HEK293 (cell line): Measurements from ENCODE around the gene PCP4.

ENCODE experiments used
- CTCF ChIA-PET: fragments of 350-600 bp; formaldehyde crosslinking; extraction: SDS; loops from one replicate; lab custom pipeline; 2021; ENCODE audit warnings: antibody characterized with exemption; lab: Yijun Ruan, JAX
- POLR2A ChIA-PET: fragments of 300-600 bp; formaldehyde crosslinking; extraction: SDS; loops from one replicate; lab custom pipeline; 2020; ENCODE audit warnings: antibody characterized with exemption, inconsistent platforms; lab: Yijun Ruan, JAX
- H3K27ac ChIP-seq: fragments of 200-500 bp; sonication (Bioruptor generic); 2 replicates; pipeline ENCODE4 v1.5.1; 2014; ENCODE audit warnings: low read depth, low read length, control low read depth, inconsistent platforms; ENCODE audit errors: extremely low read depth
- H3K36me3 ChIP-seq, 2 experiments: fragments of 200-500 bp in 1 of 2; sonication (Bioruptor generic) in 1 of 2; 1 replicate in 1 of 2; 2 replicates in 1 of 2; pipeline ENCODE4 v1.5.1; 2014 to 2017; ENCODE audit warnings: inconsistent platforms in 2 of 2, low read length in 2 of 2; ENCODE audit not compliant: control insufficient read depth in 2 of 2, insufficient read depth in 1 of 2
- H3K4me1 ChIP-seq: fragments of 200-500 bp; sonication (Bioruptor generic); 2 replicates; pipeline ENCODE4 v1.5.1; 2014; ENCODE audit warnings: mild to moderate bottlenecking, low read length, inconsistent platforms; ENCODE audit not compliant: control insufficient read depth, insufficient read depth
- H3K4me3 ChIP-seq: 2 replicates; pipeline ENCODE4 v1.5.1; 2011; ENCODE audit warnings: low read depth, mild to moderate bottlenecking, control low read depth, low read length, moderate library complexity
- H3K9me3 ChIP-seq: fragments of 200-500 bp; sonication (Bioruptor generic); 2 replicates; pipeline ENCODE4 v1.5.1; 2014; ENCODE audit warnings: low read depth, low read length, inconsistent platforms; ENCODE audit not compliant: control insufficient read depth, insufficient read depth
- GLIS2 ChIP-seq: fragments of 450-650 bp; formaldehyde crosslinking; IDR thresholded peaks from 2 replicates; pipeline ENCODE4 v1.5.1; 2016; ENCODE audit warnings: missing biosample characterization, missing genetic modification characterization
- IKZF3 ChIP-seq: fragments of 450-650 bp; IDR thresholded peaks from 2 replicates; pipeline ENCODE4 v1.5.0; 2018; ENCODE audit warnings: missing biosample characterization, mild to moderate bottlenecking, missing genetic modification characterization, moderate library complexity
- OVOL3 ChIP-seq: fragments of 450-650 bp; formaldehyde crosslinking; IDR thresholded peaks from 2 replicates; pipeline ENCODE4 v1.5.1; 2016; ENCODE audit warnings: missing biosample characterization, missing genetic modification characterization
- PRDM1 ChIP-seq: fragments of 450-650 bp; formaldehyde crosslinking; IDR thresholded peaks from 2 replicates; pipeline ENCODE4; 2016; ENCODE audit warnings: missing biosample characterization, missing genetic modification characterization
- RBAK ChIP-seq: fragments of 450-650 bp; formaldehyde crosslinking; IDR thresholded peaks from 2 replicates; pipeline ENCODE4 v1.5.1; 2016; ENCODE audit warnings: missing biosample characterization, missing genetic modification characterization
- SCRT2 ChIP-seq: fragments of 450-650 bp; formaldehyde crosslinking; IDR thresholded peaks from 2 replicates; pipeline ENCODE4 v1.5.1; 2016; ENCODE audit warnings: missing biosample characterization, missing genetic modification characterization
- TCF7L2 ChIP-seq: IDR thresholded peaks from 2 replicates; pipeline ENCODE4 v1.6.1; 2011; ENCODE audit warnings: low read depth, mild to moderate bottlenecking, inconsistent platforms, low read length, moderate library complexity, borderline replicate concordance
- ZNF140 ChIP-seq: fragments of 450-650 bp; formaldehyde crosslinking; IDR thresholded peaks from 2 replicates; pipeline ENCODE4 v1.5.1; 2016; ENCODE audit warnings: missing biosample characterization, missing genetic modification characterization
- ZNF155 ChIP-seq: fragments of 450-650 bp; formaldehyde crosslinking; IDR thresholded peaks from 2 replicates; pipeline ENCODE4 v1.5.1; 2016; ENCODE audit warnings: missing biosample characterization, missing genetic modification characterization
- ZNF202 ChIP-seq: fragments of 450-650 bp; formaldehyde crosslinking; IDR thresholded peaks from 2 replicates; pipeline ENCODE4 v1.5.1; 2016; ENCODE audit warnings: missing biosample characterization, missing genetic modification characterization, borderline replicate concordance
- ZNF214 ChIP-seq: fragments of 450-650 bp; formaldehyde crosslinking; IDR thresholded peaks from 2 replicates; pipeline ENCODE4 v1.5.1; 2017; ENCODE audit warnings: missing biosample characterization, mild to moderate bottlenecking, missing genetic modification characterization, borderline replicate concordance
- ZNF266 ChIP-seq: fragments of 450-650 bp; formaldehyde crosslinking; IDR thresholded peaks from 2 replicates; pipeline ENCODE4 v1.5.1; 2016; ENCODE audit warnings: missing biosample characterization, missing genetic modification characterization, low read depth
- ZNF433 ChIP-seq: fragments of 450-650 bp; formaldehyde crosslinking; IDR thresholded peaks from 2 replicates; pipeline ENCODE4 v1.5.1; 2016; ENCODE audit warnings: missing biosample characterization, missing genetic modification characterization, low read depth
- ZNF473 ChIP-seq: fragments of 450-650 bp; formaldehyde crosslinking; IDR thresholded peaks from 2 replicates; pipeline ENCODE4 v1.5.1; 2017; ENCODE audit warnings: missing biosample characterization, missing genetic modification characterization
- ZNF747 ChIP-seq: fragments of 450-650 bp; formaldehyde crosslinking; IDR thresholded peaks from 2 replicates; pipeline ENCODE4 v1.5.1; 2016; ENCODE audit warnings: missing biosample characterization, missing genetic modification characterization
- TF ChIP-seq, protein P1 (sequence below): fragments of 450-650 bp; formaldehyde crosslinking; IDR thresholded peaks from 2 replicates; pipeline ENCODE4 v1.5.1; 2016; ENCODE audit warnings: missing biosample characterization, missing genetic modification characterization, borderline replicate concordance
- TF ChIP-seq, protein P2 (sequence below): fragments of 450-650 bp; formaldehyde crosslinking; conservative IDR thresholded peaks from 2 replicates; pipeline ENCODE4 v1.5.1; 2016; ENCODE audit warnings: low read depth, missing biosample characterization, missing genetic modification characterization
- TF ChIP-seq, protein P3 (sequence below): fragments of 450-650 bp; formaldehyde crosslinking; IDR thresholded peaks from 2 replicates; pipeline ENCODE4 v1.5.1; 2017; ENCODE audit warnings: missing biosample characterization, mild to moderate bottlenecking, missing genetic modification characterization, moderate library complexity
- TF ChIP-seq, protein P4 (sequence below): fragments of 450-650 bp; formaldehyde crosslinking; IDR thresholded peaks from 2 replicates; pipeline ENCODE4 v1.5.1; 2016; ENCODE audit warnings: missing biosample characterization, missing genetic modification characterization

PCP4 gene

DNA sequence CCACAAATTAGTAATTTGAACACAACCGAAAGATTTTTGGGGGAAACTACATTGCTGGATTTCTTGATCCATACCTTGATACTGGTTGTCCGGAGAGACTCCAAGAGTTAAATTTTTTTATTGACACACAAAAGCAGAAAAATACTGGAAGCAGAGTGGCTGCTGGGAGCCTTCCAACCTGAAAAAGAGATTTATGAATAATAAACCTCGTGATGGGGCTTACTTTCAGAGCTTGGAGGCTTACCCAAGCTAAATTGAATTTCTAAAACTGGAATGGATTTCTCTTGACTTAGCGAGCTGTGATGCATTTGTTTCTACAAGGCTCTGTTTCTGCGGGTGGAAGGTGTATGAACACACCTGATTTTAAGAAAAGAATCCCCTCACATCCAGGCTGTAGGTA lies 35.7 kb downstream of the PCP4 start:
- H3K4me3 ChIP-seq = no peak overlapping the region
- TF ChIP-seq IKZF3 (tag by site-specific recombination) (no peak), ZNF202 (no peak), PRDM1 (no peak), RBAK (tag by site-specific recombination) (no peak), GLIS2 (tag by site-specific recombination) (no peak), ZNF473 (tag by site-specific recombination) (no peak), ZNF266 (tag by site-specific recombination) (no peak)
- TF ChIP-seq, protein P1, sequence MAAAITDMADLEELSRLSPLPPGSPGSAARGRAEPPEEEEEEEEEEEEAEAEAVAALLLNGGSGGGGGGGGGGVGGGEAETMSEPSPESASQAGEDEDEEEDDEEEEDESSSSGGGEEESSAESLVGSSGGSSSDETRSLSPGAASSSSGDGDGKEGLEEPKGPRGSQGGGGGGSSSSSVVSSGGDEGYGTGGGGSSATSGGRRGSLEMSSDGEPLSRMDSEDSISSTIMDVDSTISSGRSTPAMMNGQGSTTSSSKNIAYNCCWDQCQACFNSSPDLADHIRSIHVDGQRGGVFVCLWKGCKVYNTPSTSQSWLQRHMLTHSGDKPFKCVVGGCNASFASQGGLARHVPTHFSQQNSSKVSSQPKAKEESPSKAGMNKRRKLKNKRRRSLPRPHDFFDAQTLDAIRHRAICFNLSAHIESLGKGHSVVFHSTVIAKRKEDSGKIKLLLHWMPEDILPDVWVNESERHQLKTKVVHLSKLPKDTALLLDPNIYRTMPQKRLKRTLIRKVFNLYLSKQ (tag by site-specific recombination) = no peak
- ChIA-PET CTCF (interaction anchor here (0.6 to 1.2 kb wide), 2 partner anchors 36 to 1508 kb away, joined by 3 read pairs; partner anchors contain the start of gene PCP4), POLR2A (no interaction called here)
- H3K4me1 ChIP-seq = no peaks in the 10 kb centered on the region
- H3K27ac ChIP-seq = no peak overlapping the region
- no peaks in the 10 kb centered on the region for H3K36me3 ChIP-seq
- no peaks in the 10 kb centered on the region for H3K9me3 ChIP-seq

DNA sequence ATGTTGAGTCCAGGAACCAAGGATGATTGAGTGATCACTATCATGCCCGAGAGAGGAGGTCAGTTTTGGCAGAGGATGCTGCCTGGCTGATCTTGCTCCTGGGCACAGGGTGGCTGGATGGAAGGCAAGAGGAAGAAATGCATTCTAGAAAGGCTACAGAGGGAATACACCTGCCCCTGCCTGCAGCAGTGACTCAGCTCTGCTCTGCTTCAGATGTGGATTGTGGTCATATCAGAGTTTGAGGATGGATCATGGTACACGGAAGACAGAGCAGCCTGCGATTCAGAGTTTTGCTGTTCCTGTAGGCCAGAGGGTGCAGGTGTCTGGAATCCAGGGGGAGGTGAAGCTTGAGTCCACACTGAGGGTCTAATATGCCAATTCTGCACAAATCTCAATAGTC lies 37.2 kb downstream of the PCP4 start:
- Histone ChIP-seq H3K27ac (no peak overlapping the region), H3K9me3 (no peaks in the 10 kb centered on the region), H3K4me3 (no peak overlapping the region)
- POLR2A ChIA-PET = no interaction called here
- TF ChIP-seq, protein P2, sequence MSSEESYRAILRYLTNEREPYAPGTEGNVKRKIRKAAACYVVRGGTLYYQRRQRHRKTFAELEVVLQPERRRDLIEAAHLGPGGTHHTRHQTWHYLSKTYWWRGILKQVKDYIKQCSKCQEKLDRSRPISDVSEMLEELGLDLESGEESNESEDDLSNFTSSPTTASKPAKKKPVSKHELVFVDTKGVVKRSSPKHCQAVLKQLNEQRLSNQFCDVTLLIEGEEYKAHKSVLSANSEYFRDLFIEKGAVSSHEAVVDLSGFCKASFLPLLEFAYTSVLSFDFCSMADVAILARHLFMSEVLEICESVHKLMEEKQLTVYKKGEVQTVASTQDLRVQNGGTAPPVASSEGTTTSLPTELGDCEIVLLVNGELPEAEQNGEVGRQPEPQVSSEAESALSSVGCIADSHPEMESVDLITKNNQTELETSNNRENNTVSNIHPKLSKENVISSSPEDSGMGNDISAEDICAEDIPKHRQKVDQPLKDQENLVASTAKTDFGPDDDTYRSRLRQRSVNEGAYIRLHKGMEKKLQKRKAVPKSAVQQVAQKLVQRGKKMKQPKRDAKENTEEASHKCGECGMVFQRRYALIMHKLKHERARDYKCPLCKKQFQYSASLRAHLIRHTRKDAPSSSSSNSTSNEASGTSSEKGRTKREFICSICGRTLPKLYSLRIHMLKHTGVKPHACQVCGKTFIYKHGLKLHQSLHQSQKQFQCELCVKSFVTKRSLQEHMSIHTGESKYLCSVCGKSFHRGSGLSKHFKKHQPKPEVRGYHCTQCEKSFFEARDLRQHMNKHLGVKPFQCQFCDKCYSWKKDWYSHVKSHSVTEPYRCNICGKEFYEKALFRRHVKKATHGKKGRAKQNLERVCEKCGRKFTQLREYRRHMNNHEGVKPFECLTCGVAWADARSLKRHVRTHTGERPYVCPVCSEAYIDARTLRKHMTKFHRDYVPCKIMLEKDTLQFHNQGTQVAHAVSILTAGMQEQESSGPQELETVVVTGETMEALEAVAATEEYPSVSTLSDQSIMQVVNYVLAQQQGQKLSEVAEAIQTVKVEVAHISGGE (tag by site-specific recombination) = no peak
- no peak for TF ChIP-seq ZNF155
- no peak for TF ChIP-seq ZNF747 (tag by site-specific recombination)
- no peak for TF ChIP-seq OVOL3 (tag by site-specific recombination)
- no peak for TF ChIP-seq SCRT2 (tag by site-specific recombination)
- TF ChIP-seq, protein P3, sequence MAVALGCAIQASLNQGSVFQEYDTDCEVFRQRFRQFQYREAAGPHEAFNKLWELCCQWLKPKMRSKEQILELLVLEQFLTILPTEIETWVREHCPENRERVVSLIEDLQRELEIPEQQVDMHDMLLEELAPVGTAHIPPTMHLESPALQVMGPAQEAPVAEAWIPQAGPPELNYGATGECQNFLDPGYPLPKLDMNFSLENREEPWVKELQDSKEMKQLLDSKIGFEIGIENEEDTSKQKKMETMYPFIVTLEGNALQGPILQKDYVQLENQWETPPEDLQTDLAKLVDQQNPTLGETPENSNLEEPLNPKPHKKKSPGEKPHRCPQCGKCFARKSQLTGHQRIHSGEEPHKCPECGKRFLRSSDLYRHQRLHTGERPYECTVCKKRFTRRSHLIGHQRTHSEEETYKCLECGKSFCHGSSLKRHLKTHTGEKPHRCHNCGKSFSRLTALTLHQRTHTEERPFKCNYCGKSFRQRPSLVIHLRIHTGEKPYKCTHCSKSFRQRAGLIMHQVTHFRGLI (tag by site-specific recombination) = no peak
- TF ChIP-seq, all 188 proteins: peak for 0
- CTCF ChIA-PET = no interaction called here
- Histone ChIP-seq H3K4me1 (no peaks in the 10 kb centered on the region), H3K36me3 (no peaks in the 10 kb centered on the region)

DNA sequence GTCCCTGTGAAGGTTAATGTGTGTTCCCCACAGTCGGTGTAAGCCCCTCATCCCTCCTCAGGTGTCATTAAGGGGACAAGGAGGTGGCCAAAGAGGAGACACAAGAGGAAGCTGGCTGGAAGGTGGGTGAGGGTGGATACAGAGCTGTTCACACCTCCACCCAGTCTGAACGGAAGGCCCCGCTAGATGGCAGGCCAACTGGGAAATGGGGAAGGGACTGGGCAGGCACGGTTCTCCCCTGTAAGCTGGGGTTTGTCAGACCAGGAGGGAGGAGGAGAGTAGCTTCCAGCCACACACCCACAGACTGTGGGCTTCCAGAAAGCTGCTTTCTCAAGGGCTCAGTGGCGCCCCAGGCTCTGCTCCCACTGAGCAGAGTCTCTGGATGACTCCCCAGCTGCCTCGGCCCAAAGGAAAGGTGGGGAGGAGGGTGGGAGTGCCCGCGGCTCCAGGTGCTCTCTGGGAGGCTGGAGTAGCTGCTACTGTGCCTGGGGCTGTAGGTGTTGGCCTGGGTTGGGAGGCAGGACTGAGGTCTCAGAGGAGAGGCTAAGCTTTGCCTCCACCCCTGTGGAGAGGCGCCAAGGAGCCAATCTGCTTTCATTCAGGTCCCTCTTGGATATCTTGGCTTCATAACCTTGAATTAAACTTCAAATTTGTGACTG lies 41.2 kb downstream of the PCP4 start:
- ChIA-PET CTCF (interaction anchor here (0.8 to 1.3 kb wide), 2 partner anchors 14 to 212 kb away, joined by 3 to 5 read pairs; no protein-coding TSS in a partner anchor), POLR2A (no interaction called here)
- Histone ChIP-seq H3K4me1 (no peaks in the 10 kb centered on the region), H3K4me3 (no peak overlapping the region), H3K36me3 (no peaks in the 10 kb centered on the region), H3K27ac (no peak overlapping the region), H3K9me3 (no peaks in the 10 kb centered on the region)
- TF ChIP-seq ZNF140 (tag by site-specific recombination) (no peak), ZNF433 (tag by site-specific recombination) (no peak), ZNF214 (tag by site-specific recombination) (no peak), TCF7L2 (no peak), RBAK (tag by site-specific recombination) (no peak)
- TF ChIP-seq, protein P4, sequence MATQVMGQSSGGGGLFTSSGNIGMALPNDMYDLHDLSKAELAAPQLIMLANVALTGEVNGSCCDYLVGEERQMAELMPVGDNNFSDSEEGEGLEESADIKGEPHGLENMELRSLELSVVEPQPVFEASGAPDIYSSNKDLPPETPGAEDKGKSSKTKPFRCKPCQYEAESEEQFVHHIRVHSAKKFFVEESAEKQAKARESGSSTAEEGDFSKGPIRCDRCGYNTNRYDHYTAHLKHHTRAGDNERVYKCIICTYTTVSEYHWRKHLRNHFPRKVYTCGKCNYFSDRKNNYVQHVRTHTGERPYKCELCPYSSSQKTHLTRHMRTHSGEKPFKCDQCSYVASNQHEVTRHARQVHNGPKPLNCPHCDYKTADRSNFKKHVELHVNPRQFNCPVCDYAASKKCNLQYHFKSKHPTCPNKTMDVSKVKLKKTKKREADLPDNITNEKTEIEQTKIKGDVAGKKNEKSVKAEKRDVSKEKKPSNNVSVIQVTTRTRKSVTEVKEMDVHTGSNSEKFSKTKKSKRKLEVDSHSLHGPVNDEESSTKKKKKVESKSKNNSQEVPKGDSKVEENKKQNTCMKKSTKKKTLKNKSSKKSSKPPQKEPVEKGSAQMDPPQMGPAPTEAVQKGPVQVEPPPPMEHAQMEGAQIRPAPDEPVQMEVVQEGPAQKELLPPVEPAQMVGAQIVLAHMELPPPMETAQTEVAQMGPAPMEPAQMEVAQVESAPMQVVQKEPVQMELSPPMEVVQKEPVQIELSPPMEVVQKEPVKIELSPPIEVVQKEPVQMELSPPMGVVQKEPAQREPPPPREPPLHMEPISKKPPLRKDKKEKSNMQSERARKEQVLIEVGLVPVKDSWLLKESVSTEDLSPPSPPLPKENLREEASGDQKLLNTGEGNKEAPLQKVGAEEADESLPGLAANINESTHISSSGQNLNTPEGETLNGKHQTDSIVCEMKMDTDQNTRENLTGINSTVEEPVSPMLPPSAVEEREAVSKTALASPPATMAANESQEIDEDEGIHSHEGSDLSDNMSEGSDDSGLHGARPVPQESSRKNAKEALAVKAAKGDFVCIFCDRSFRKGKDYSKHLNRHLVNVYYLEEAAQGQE (tag by site-specific recombination) = no peak
